K562 (cell line): ENCODE data around the gene MB21D2. TPM values are rescaled to one million over a fixed set of nuclear protein-coding genes. Genes with fewer than 3 reads are reported as not detected.

ENCODE experiments used
- ATAC-seq: fragments of 200-7000 bp; cut with Tn5 transposase; 3 replicates; pipeline ENCODE4 v1.9.1; 2020; ENCODE audit warnings: moderate library complexity
- BruUV-seq: library from RNA; stranded (reverse); fragments of 400-500 nt; replicated peaks from 2 replicates; lab custom pipeline; 2021; lab: Mats Ljungman, UMichigan
- CTCF ChIA-PET: fragments of 300-600 bp; formaldehyde crosslinking; extraction: SDS; loops from one replicate; lab custom pipeline; 2021; ENCODE audit warnings: low intra/inter-chr PET ratio; lab: Yijun Ruan, JAX
- POLR2A ChIA-PET: fragments of 300-600, 350-650 bp; sonication (Branson Sonifier 250); formaldehyde crosslinking; extraction: SDS; loops from one replicate; lab custom pipeline; 2021; ENCODE audit warnings: antibody characterized with exemption, inconsistent platforms; lab: Yijun Ruan, JAX
- DNase-seq, 4 experiments: peaks; one replicate each; pipeline versions ENCODE4 v3.0.0 to v3.0.0-alpha.2; 2011 to 2018; ENCODE audit warnings: low spot score in 3 of 4, mixed read lengths in 3 of 4; ENCODE audit errors: extremely low read depth in 1 of 4
- FAIRE-seq: peaks from 2 replicates; lab custom pipeline; 2011; peaks lifted over from hg19 to GRCh38; lab: Jason Lieb, UNC
- H2AFZ ChIP-seq: 2 replicates; pipeline ENCODE4 v1.6.0; 2011; ENCODE audit warnings: low read depth, low read length, control low read depth, inconsistent platforms
- H3K27ac ChIP-seq: fragments of 200-600 bp; 3 replicates; pipeline ENCODE4 v1.8.0; 2011; ENCODE audit warnings: low read depth, mild to moderate bottlenecking, control low read depth, inconsistent platforms, low read length, moderate library complexity, mixed read lengths; ENCODE audit errors: extremely low read depth
- H3K27me3 ChIP-seq, 2 experiments: fragments of 300-600 bp in 1 of 2; 2 replicates in 1 of 2; 3 replicates in 1 of 2; pipeline versions ENCODE4 v1.6.0 to v1.8.0; 2011; ENCODE audit warnings: inconsistent platforms in 2 of 2, low read length in 2 of 2, mild to moderate bottlenecking in 1 of 2, mixed read lengths in 1 of 2, moderate library complexity in 1 of 2; ENCODE audit not compliant: control insufficient read depth in 2 of 2, insufficient read depth in 2 of 2
- H3K36me3 ChIP-seq: fragments of 300-600 bp; 3 replicates; pipeline ENCODE4 v1.8.0; 2011; ENCODE audit warnings: mild to moderate bottlenecking, low read length, inconsistent platforms; ENCODE audit not compliant: control insufficient read depth, insufficient read depth
- H3K4me1 ChIP-seq, 2 experiments: fragments of 200-600 bp in 1 of 2; replicated peaks in 1 of 2; 2 replicates in 1 of 2; 3 replicates in 1 of 2; pipeline versions ENCODE4 v1.5.1 to v1.8.0; 2011; ENCODE audit warnings: inconsistent platforms in 2 of 2, low read length in 2 of 2, mild to moderate bottlenecking in 1 of 2, mixed read lengths in 1 of 2, moderate library complexity in 1 of 2; ENCODE audit not compliant: control insufficient read depth in 2 of 2, insufficient read depth in 2 of 2
- H3K4me2 ChIP-seq: 2 replicates; pipeline ENCODE4 v1.6.1; 2011; ENCODE audit warnings: low read length, control low read depth, inconsistent platforms, mixed read lengths; ENCODE audit not compliant: insufficient read depth
- H3K4me3 ChIP-seq: fragments of 200-600 bp; sonication (generic), shearing (Covaris generic); 2 replicates; pipeline ENCODE4 v1.5.1; 2016; ENCODE audit warnings: control low read depth, inconsistent platforms
- H3K79me2 ChIP-seq: fragments of 200-600 bp; 3 replicates; pipeline ENCODE4 v1.8.0; 2011; ENCODE audit warnings: low read length, inconsistent platforms; ENCODE audit not compliant: control insufficient read depth, insufficient read depth
- H3K9ac ChIP-seq, 2 experiments: 2 replicates each; pipeline versions ENCODE4 v1.6.0 to v1.6.1; 2011; ENCODE audit warnings: low read depth in 2 of 2, low read length in 2 of 2, control low read depth in 1 of 2, inconsistent platforms in 1 of 2, mild to moderate bottlenecking in 1 of 2, mixed read lengths in 1 of 2; ENCODE audit not compliant: insufficient read depth in 1 of 2
- H3K9me1 ChIP-seq: one replicate; pipeline ENCODE4 v1.6.0; 2011; ENCODE audit warnings: inconsistent platforms, mild to moderate bottlenecking, low read length, moderate library complexity; ENCODE audit not compliant: control insufficient read depth, insufficient read depth
- H3K9me3 ChIP-seq: replicated peaks from 2 replicates; pipeline ENCODE4 v1.5.1; 2011; ENCODE audit warnings: low read depth, low read length, inconsistent platforms; ENCODE audit not compliant: control insufficient read depth, insufficient read depth
- H4K20me1 ChIP-seq: replicated peaks from 2 replicates; pipeline ENCODE4 v1.6.1; 2011; ENCODE audit warnings: low read length, inconsistent platforms, mixed read lengths; ENCODE audit not compliant: control insufficient read depth, insufficient read depth
- DEAF1 ChIP-seq: fragments of 450-650 bp; formaldehyde crosslinking; IDR thresholded peaks from 2 replicates; pipeline ENCODE4 v1.4.0; 2020; ENCODE audit warnings: mild to moderate bottlenecking, moderate library complexity
- E2F5 ChIP-seq: sonication (generic); formaldehyde crosslinking; IDR thresholded peaks from 2 replicates; pipeline ENCODE4 v1.8.0; 2022; ENCODE audit warnings: mild to moderate bottlenecking, missing genetic modification reagents
- HES1 ChIP-seq: fragments of 450-650 bp; IDR thresholded peaks from 2 replicates; pipeline ENCODE4 v1.6.1; 2016; ENCODE audit warnings: low read depth, mild to moderate bottlenecking, moderate library complexity
- KLF1 ChIP-seq: fragments of 450-650 bp; IDR thresholded peaks from 2 replicates; pipeline ENCODE4 v1.6.1; 2016; ENCODE audit warnings: missing genetic modification characterization, missing compliant biosample characterization
- NRF1 ChIP-seq, 2 experiments: fragments of 450-650 bp; IDR thresholded peaks in 1 of 2; conservative IDR thresholded peaks in 1 of 2; 2 replicates each; pipeline ENCODE4 v1.6.1; 2014; ENCODE audit warnings: mild to moderate bottlenecking in 2 of 2
- PTRF ChIP-seq: fragments of 450-650 bp; IDR thresholded peaks from 2 replicates; pipeline ENCODE4 v1.6.1; 2016; ENCODE audit warnings: mild to moderate bottlenecking, missing genetic modification characterization, missing compliant biosample characterization
- SP2 ChIP-seq: IDR thresholded peaks from 2 replicates; pipeline ENCODE4 v1.6.1; 2011; ENCODE audit warnings: mild to moderate bottlenecking, low read depth, low read length, moderate library complexity; ENCODE audit not compliant: poor library complexity, severe bottlenecking; ENCODE audit errors: extremely low read depth
- SRF ChIP-seq, 2 experiments: fragments of 250-450, 450-650 bp in 1 of 2; sonication (Bioruptor Pico) in 1 of 2; sonication (generic) in 1 of 2; formaldehyde crosslinking; IDR thresholded peaks; 2 replicates each; pipeline versions ENCODE4 v1.5.0 to v1.5.1; 2020 to 2022; ENCODE audit warnings: mild to moderate bottlenecking in 1 of 2, missing genetic modification reagents in 1 of 2
- VEZF1 ChIP-seq: fragments of 200-800 bp; sonication (Bioruptor generic); IDR thresholded peaks from 2 replicates; pipeline ENCODE4 v1.6.1; 2017; ENCODE audit warnings: missing genetic modification characterization, missing compliant biosample characterization
- ZBTB26 ChIP-seq: fragments of 450-650 bp; formaldehyde crosslinking; IDR thresholded peaks from 2 replicates; pipeline ENCODE4 v1.4.0; 2022; ENCODE audit warnings: missing genetic modification characterization
- ZNF75A ChIP-seq: fragments of 450-650 bp; formaldehyde crosslinking; IDR thresholded peaks from 2 replicates; pipeline ENCODE4 v1.4.0; 2020; ENCODE audit warnings: mild to moderate bottlenecking
- ZNF79 ChIP-seq: fragments of 250-450 bp; sonication (Bioruptor Pico); IDR thresholded peaks from 2 replicates; pipeline ENCODE4 v1.4.0; 2020; ENCODE audit warnings: low read depth, mild to moderate bottlenecking, moderate library complexity
- WGBS: fragments of 100-300 bp; shearing (Covaris generic); methylation state at CpG from one replicate; pipeline ENCODE4 v1.1.6; 2016; ENCODE audit warnings: low coverage, mixed read lengths; ENCODE audit not compliant: insufficient coverage; ENCODE audit errors: missing lambda C conversion rate; 5-methylcytosine and 5-hydroxymethylcytosine counted together
- in situ Hi-C: fragments of 300-500 bp; cut with MboI; formaldehyde crosslinking; loops from 4 replicates; pipeline ENCODE4 v1.15.0; 2018; ENCODE audit warnings: inconsistent platforms, mixed read lengths
- intact Hi-C: fragments of 100-400 bp; cut with micrococcal nuclease; formaldehyde crosslinking; loops from 2 replicates; pipeline ENCODE4 v1.14.2; 2022
- polyA plus RNA-seq, 8 experiments: library from polyadenylated mRNA; depleted of rRNA in 4 of 8; stranded (reverse) in 5 of 8; unstranded in 3 of 8; fragments of >200 nt; fragmentation: Nextera tagmentation in 2 of 8; fragmentation: Illumina TruSeq in 1 of 8; extraction: Ambion mirVana in 2 of 8; extraction: Trizol in 1 of 8; gene quantifications; 2 replicates each; pipeline versions ENCODE4 v1.2.1 to v1.2.3, GENCODE V29; 2011 to 2014; ENCODE audit warnings: inconsistent platforms in 1 of 8, missing spikeins in 1 of 8
- total RNA-seq, 7 experiments: library from RNA; depleted of rRNA in 6 of 7; stranded (reverse); fragments of >200 nt in 6 of 7; fragmentation: Illumina TruSeq in 2 of 7; extraction: Trizol in 2 of 7; gene quantifications; 2 replicates each; pipeline versions ENCODE4 v1.2.1 to v1.2.3, GENCODE V29; 2011 to 2021; ENCODE audit warnings: low replicate concordance in 1 of 7

Gene MB21D2
- total and polyA plus RNA-seq, 9 of the 15 experiments (the other 6 are each of a cell fraction or from before 2014, with no cell fraction given) = 0.01 TPM; not detected in 8

- Histone ChIP-seq H3K27ac (no peak overlapping the region), H2AFZ (no peak overlapping the region), H3K4me3 (no peak overlapping the region), H3K79me2 (no peaks in the 10 kb centered on the region), H3K4me1 (no peaks in the 10 kb centered on the region), H3K27me3 (peaks cover 0 to 14% of the 10 kb centered on the region in 2 experiments; a peak in 2 of 5 replicates), H3K9me3 (no peaks in the 10 kb centered on the region), H3K4me2 (no peak overlapping the region), H3K36me3 (no peaks in the 10 kb centered on the region), H4K20me1 (no peaks in the 10 kb centered on the region), H3K9ac (no peak overlapping the region), H3K9me1 (no peaks in the 10 kb centered on the region)
- DNase-seq (no peak), ATAC-seq (no peak), FAIRE-seq (no peak)
- BruUV-seq = no TSS peak
- 14% methylated on average over 7 of the region's 7 CpGs for WGBS
- intact Hi-C loops = no loop called here
- in situ Hi-C loops = no loop called here
- POLR2A ChIA-PET = no interaction called here
- CTCF ChIA-PET = no interaction called here
- TF ChIP-seq NRF1 (conservative IDR thresholded peaks at IDR 0.05 in 1 of 2, IDR thresholded peaks at IDR 0.05 in 1 of 2) (no peak), DEAF1 (CRISPR knock-in tag) (no peak), PTRF (tag) (no peak), SRF (CRISPR knock-in tag; IDR thresholded peaks at IDR 0.05) (no peak), HES1 (no peak), ZNF79 (CRISPR knock-in tag) (no peak), VEZF1 (CRISPR knock-in tag) (no peak), E2F5 (CRISPR knock-in tag) (no peak), SP2 (no peak), ZBTB26 (CRISPR knock-in tag) (no peak), ZNF75A (CRISPR knock-in tag) (no peak), KLF1 (tag) (no peak)
These were observed 60.4 kb downstream of the MB21D2 start for GRCh38 chr3:192857260-192857661.
